SKM-1 treated with dmso at 0.1 percent for 144 hours (cell line): ENCODE data around the gene USP50.
"Not testable (repeated sequence)": the region's sequence is repeated elsewhere in the genome, so short reads cannot be mapped to it uniquely, and the experiment has no call there.

Experiments
- DNase-seq: peaks from one replicate; lab custom pipeline; 2025; ENCODE audit not compliant: unreplicated experiment; lab: John Stamatoyannopoulos, UW

The USP50 gene

DNA sequence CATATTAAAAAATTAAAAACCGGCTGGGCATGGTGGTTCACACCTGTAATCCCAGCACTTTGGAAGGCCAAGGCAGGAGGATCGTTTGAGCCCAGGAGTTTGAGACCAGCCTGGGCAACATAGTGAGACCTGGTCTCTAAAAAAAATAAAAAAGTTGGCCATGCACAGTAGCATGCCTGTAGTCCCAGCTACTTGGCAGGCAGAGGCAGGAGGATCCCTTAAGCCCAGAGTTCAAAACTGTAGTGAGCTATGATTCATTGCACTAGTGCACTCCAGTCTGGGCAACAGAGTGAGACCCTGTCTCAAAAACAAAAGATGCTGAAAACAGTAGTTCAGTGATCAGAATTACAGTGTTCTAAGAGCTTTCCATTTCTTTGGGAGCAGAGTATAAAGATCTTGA is 40.8 kb downstream of the USP50 start:
- DNase-seq, result not testable (repeated sequence)

DNA sequence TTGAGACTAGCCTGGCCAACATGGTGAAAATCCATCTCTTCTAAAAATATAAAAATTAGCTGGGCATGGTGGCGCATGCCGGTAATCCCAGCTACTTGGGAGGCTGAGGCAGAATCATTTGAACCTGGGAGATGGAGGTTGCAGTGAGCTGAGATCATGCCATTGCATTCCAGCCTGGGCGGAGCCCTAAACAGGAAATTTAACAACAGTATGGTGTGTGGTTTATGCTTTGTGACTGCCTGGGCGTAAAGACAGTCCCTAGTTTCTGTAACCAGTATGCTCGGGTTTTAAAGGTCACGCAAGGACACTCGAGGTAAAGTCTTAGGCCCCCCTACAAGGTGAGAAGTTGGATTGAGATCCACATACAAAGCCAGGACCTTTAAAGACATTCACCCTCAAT is 43.3 kb downstream of the USP50 start:
- DNase-seq, result no peak

DNA sequence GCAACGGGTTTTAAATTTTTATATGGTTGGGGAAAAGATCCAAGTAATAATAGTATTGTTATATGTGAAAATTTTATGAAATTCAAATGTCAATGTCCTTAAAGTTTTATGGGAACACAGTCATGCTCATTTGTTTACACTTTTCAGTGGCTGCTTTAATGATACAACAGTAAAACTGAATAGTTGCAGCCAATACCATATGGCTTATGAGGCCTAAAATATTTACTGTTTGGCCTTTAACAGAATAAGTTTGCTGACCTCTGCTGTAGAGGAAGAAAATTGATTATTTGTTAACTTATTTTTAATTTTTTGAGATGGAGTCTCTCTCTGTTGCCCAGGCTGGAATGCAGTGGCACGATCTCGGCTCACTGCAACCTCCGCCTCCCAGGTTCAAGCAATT is 44.7 kb downstream of the USP50 start:
- DNase-seq, result no peak

DNA sequence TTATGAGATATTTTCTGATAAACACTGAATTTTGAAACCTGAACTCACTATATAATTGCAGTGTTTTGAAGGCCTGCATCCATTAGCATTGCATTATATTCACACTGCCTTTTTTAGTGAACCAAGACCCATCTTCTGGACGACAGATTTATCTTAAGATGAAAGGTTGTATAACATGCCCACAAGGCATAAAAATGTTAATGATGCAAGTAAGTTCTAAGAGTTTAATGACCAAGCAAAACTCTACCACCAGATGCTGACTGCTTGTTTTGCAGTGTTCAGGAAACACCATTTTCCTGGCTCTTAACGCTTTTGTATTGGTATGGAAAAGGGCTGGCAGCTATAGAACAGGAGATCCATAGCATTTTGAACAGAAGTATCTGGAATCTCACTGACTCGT is 46.1 kb downstream of the USP50 start:
- no peak for DNase-seq

DNA sequence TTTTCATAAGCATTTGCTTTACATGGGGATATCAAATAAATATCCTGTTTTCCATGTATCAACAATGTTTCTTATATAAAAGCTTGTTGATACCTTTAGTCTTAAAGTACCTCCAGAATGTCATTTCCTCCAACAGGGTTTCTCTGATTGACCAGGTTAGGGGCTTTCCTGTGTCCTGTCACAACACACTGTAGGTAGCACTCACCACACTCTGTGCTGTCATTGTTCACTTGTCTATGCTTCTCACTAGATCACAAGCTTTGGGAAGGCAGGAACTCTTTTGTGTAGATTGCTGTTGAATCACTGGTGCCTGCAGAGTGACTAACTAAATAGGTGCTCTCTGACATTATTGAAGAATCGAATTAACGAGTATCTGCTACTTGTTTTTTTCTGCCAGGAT is 49.8 kb downstream of the USP50 start:
- DNase-seq, result no peak

DNA sequence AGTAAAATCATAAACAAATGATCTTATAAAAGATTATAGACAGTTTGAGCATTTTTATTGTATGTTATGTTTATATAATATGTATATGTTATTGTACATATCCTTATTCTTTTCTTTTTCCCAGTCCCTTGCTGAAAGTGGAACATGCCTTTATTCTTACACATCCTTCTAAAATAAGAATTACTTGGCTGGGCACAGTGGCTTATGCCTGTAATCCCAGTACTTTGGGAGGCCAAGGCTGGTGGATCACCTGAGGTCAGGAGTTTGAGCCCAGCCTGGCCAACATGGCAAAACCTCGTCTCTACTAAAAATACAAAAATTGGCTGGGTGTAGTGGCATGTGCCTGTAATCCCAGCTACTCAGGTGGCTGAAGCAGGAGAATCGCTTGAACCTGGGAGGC is 51.9 kb downstream of the USP50 start:
- DNase-seq, result not testable (repeated sequence)

DNA sequence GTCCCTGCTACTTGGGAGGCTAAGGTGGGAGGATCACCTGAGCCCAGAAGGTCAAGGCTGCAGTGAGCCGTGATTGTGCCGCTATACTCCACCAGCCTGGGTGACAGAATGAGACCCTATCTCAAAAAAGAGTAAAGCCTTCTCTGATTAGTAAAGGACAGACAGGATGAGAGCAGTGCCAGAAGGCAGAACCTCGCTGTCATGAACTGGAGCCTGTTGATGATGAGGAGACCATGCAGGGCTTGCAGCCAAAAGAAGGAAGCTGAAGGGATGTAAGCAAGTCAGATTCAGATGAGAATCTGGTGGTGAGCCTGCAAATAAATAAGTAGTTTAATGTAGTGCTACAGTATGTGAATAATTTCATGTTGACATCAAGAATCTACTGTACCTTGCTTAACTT is 52.8 kb downstream of the USP50 start:
- no peak for DNase-seq

DNA sequence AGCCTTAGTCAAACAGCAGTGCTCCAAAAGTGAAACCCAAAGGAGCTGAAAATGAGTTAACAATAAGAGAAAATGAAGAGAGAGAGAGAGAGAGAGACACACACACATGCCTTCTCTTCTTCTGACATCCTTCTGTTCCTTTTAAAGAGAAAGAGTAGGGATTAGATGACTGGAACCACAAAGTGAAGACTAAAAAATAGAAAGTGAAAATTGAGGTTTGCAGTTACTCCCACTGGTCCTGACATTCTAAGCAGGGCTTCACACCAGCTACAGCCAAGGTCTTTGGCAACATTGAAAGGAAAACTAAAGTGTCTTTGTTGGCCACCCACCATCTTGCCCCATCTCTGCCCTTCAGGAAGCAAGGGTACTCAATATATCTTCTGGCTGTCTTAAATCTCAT is 59.2 kb downstream of the USP50 start:
- DNase-seq, result no peak

DNA sequence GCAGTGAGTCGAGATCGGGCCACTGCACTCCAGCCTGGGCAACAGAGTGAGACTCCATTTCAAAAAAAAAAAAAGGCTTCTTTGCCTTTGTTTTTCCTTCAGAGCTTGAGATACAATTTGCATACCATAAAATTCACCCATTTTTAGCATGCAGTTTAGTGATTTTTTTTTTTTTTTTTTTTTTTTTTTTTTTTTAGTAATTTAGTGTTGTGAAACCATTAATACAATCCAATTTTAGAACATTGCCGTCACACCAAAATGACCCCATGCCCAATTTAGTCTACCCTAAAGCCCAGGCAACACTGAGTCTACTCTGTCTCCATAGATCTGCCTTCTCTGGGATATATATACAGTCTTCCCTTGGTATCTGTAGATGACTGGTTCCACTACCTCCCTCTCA is 61.1 kb downstream of the USP50 start:
- no peak for DNase-seq

DNA sequence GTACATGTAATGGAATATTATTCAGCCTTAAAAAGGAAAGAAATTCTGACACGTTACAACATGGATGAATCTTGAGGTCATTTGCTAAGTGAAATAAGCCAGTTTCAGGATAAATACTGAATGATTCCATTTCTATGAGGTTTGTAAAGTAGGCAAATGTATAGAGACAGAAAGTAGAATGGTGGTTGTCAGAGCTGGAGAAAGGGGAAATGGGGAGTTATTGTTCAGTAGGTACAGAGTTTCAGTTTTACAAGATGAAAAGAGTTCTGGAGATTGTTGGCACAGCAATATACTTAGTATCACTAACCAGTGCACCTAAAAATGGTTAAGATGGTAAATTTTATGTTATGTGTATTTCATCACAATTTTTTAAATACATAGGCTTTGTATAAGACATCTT is 61.7 kb downstream of the USP50 start:
- DNase-seq, result no peak

DNA sequence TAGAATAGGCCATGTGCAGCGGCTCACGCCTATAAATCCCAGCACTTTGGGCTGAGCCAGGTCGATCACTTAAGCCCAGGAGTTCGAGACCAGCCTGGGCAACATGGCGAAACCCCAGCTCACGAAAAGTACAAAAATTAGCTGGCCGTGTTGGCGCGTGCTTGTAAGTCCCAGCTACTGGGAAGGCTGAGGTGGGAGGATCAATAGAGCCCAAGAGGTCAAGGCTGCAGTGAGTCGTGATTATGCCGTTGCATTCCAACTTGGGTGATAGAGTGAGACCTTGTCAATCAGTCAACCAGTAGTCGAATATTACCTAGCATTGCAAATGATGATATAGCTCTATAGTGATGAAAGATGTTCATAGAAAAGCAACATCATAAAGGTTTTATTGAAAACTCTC is 70.3 kb downstream of the USP50 start:
- no peak for DNase-seq

DNA sequence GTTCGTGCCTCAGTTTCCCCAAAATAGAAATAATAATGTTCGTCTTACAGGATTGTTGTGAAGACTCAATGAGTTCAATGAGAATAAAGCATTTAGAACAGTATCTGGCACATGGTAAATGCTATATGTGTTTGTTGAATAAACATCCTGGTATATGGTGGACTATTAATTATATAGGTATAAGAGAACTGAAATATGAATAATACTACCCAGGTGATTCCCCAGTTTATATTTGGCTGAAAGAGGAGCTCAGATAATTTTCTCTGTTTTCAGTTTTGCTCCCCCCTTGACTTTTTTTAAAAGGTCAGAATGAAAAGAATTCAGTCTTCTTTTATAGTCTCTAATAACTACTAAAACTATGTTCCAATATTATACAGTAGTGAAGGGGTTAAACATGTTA is 75.4 kb downstream of the USP50 start:
- DNase-seq, result no peak

DNA sequence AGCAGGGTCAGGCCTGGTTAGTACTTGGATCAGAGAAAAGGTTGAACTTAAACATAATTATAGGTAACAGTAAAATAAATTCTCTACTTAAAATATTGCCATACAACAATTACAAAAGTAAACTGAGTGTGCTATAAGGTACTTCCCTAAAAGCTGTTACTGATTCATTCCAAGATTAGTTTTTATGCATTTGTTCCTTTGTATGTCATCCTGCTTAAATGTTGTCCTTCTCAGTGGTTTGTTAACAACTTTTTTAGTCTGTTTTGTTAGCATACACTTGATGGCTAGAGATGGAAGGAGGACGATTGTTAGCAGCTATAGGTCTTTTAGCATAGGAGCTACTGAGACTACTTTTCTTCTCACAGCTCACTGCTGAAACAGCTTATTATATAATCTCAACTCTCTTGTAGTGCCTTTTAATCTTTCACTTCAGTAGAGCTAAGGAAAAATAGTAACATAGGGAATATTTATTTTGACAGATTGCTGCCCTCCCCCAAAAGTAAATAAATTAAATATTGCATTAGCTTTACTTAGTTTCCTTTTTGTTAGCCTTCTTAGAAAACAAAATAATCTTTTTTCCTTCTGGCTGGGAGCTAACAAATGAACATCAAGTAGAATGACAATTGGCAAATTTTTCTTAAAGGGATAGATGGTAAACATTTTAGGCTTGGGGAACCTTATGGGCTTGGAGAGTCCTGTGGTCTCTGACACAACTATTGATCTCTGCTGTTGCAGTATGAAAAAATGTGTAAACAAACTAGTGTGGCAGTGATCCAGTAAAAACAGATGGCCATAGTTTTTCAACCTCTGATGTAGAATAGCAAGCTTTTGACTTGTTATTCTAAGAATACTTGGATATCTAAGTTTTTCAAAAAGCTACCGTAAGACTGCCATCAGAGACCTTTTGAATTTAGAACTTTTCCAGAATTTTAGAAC is 82.8 kb downstream of the USP50 start:
- no peak for DNase-seq

DNA sequence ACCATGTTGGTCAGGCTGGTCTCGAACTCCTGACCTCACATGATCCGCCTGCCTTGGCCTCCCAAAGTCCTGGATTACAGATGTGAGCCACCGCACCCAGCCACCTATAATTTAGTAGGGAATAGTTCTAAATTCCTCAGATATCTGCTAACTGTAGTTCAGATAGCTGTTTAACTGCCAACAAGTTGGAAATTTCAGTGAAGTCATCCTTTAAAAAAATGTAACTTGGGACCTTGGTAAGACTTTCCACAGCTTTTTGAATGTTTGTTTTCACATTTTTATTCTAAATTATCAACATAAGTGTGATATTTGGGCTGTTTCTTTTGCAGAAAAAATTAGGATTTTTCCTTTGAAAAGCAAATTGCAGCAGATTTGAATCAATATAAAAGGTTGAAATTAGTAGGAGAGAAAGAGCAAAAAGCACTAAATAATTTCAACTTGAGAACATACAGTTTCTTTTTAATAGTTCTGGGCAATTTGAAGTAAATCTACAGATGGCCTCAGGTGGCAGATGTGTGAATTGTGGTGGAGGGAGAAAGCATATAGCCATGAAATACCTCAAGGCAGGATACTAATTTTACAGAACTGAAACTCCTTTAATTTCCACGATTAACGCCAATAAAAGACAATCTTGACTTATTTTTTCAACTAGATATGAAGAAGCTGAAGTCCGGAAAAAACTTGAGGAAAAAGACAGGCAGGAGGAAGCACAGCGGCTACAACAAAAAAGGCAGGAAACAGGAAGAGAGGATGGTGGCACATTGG is 87.9 kb downstream of the USP50 start:
- DNase-seq, result no peak

DNA sequence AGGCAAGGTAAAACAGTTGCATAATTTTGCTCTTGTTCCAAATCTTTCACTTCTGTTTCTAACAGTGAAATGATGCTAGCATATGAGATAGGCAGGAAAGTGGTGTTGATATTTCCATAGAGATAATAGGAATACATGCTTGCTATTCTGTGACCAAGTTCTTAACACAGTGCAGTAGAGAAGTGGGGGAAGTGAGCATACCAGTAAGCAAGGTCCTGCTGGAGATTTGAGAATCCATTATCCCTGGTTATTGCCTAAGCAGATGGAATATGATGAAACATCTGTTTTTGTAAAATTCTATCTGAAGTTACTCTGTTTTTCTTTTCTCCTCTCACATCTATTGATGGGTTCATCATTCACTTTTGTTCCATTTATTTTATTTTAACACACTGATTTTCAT is 93.5 kb downstream of the USP50 start:
- no peak for DNase-seq
